GM18870 (cell line): ENCODE data around the gene DKK3.
"Not testable (repeated sequence)": the region's sequence is repeated elsewhere in the genome, so short reads cannot be mapped to it uniquely, and the experiment has no call there.

Experiments
- ATAC-seq: cut with Tn5 transposase; IDR thresholded peaks from one replicate; pipeline ENCODE4 v1.9.1; 2021; ENCODE audit warnings: moderate library complexity; ENCODE audit not compliant: unreplicated experiment

Gene DKK3

DNA sequence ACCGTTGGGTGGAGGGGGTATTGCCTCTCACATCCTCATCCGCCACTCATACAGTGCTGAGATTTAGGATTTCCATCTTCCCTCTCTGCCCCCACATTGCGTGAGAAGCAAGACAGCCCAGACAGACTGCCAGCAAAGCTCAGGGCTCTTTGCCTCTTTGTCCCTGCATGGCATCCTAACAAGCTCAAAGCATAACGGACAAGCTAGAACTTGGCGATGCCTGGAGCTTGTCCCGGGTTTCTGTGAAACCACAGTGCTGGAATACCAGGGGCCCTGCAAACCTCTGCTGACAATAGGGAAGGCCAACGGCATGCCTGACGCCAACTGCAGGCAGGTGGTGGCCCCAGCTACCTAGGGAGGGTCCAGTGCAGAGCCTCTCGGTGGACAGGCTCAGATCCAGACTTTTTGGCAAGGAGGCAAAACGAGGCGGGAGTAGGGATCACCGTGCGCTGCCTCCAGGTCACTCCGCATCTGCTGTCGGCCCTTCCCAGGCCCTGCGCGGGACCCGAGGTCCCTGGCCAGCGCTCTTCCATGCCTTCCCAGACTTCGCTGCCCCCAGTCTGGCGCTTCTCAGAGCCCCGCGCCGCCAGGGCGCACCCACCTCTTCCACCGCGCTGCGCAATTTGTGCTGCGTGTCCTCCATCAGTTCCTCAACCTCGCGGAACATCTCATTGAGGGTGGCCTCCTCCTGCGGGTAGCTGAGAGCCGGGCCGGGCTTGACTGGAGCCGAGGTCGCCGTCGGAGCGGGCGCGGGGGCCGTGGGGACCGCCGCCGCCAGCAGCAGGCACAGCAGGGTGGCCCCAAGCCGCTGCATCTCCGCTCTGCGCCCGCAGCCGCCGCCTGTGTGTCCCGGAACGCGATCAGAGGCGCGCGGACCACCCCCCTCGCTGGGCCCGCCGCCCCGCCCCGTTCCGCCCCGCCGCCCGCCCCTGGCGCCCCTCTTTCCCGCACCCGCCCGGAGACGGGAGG is at the start of gene DKK3:
Gene DKK3, minus strand, starts transcription at position 858 of the 969 bp plus-strand sequence. Its CDS starts 44 bp downstream, at position 814.
- no peak for ATAC-seq

DNA sequence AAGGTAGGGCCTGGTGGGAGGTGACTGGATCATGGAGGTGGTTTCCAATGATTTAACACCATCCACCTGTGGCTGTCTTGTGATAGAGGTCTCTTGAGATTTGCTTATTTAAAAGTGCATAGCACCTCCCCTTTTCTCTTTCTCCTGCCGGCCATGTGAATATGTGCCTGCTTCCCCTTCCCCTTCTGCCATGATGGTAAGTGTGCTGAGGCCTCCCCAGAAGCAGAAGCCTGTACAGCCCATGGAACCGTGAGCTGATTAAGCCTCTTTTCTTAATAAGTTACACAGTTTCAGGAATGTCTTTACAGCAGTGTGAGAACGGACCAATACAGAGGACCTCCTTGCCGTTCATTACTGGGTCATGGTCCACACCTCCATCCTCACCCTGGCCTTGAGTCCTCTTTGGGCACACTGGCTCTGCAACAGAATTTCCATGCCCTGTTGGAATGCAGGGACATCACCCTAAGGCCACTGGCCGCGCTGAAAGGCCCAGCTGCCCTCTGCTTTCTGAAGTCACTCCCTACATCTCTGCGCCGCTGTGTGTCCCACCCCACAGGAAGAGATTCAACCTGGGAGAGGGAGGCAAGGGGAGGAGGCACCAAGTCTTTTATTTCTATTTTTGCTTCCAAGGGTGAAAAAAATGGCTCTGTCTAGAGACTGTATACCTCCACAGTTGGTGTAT is 49.0 kb upstream of the DKK3 start:
- ATAC-seq: no peak

DNA sequence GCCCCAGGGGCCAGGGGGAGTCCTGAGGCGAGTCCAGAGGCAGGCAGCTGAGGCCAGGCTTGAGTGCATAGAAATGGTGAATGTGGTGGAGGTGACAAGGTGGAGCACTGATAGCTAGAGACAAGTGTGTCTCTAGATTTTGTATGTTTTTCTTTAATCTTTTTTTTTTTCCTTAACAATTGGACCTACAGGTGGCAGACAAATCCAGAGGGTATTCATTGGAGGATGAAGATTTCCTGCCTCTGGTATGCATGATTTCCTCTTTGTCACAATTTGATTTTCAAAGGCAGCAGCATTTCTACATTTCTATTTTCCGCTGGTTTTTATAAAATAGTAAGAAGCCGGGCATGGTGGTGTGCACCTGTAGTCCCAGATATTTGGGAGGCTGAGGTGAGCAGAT is 47.7 kb upstream of the DKK3 start:
- no peak for ATAC-seq

DNA sequence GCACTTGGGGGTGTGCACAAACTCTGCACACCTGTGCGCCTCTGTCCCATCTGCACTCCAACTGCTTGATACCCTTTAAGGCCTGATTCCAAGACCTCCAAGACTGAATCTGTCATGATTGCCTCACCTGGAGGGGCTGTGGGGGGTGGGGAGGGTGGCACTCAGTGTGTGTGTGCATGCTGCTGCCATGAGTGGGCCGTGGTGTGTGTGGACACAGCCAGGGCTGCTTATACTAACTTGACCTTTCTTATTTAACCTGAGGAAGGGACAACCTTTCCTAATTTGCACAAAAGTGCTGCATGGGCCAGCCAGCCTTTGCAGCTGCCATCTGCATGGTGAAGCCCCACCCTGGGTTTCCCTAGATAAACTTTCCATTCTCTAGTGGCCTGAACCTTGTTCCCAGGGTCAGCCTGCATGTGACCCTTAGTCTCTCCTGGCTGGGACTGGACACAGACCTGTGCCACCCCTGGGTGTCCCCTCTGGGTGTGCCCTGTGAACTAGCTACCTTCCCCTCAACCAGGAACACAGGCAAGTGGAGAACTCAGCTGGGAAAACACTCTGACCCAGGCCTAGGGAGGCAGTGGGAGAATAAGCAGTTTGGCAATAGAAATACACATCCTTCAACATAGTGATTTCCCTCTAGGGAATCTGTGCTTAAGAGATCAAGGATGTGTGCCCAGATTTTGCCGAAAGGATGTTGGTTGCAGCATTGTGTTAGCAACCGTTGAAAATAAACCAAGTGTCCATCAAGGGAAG is 45.4 kb upstream of the DKK3 start:
- ATAC-seq: no peak

DNA sequence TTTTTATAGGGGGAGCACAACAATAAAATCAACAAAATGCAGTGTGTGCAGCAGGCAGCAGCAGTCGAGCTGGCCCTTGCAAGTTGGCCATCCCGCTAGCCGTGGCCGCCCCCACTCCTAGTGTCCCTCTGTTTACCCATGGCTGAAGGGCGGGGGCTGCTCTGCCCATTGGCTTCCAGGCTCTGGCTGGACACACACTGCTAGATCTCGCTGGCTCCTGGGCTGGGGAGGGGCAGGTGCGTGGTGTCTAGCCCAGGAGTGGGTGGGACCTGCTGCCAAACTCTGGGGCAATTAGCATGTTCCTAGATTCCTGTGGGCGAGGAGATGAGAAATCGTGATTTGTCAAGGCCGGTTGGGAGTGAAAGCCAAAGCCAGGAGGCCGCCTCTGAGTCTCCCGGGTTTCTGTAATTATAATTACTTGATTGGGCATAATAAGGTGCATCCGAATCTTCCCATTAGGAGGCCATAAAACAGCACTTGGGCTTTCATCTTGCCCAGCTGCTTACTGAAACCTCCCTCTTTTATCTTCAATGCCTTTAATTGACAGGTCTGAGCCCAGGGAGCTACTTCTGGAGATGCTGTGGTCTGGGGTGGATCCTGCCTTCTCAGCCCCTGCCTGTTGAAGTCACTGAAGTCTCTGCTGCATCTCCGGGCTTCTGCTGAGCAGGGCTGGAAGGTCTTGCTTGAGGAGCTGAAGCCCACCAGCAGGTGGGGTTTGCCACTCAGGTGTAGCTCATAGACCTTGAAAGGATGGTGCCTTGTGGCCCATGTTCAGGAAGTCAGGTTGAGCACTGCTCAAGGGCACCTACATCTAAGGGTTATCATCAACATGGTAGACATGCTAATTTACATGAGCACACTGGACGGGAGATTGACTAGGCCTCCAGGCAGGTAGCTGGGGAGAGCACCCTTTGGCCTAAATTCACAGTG is 44.5 kb upstream of the DKK3 start:
- no peak for ATAC-seq

DNA sequence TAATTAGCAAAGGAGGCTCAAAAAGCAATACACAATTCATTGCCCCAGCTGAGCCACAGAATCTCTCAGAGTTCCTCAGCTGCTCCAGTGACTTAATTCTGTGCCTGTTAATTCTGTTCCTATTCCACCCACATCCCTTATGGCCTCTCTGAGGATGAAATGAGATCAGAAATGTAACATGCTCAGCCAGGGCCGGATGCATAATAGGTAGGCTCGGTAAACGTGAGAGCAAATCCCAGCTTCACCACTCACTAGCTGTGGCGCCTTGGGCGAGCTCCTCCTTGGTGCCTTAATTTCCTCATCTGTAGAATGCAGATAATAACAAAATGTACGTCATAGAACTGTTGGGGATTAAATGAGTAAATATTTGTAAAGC is 42.8 kb upstream of the DKK3 start:
- no peak for ATAC-seq

DNA sequence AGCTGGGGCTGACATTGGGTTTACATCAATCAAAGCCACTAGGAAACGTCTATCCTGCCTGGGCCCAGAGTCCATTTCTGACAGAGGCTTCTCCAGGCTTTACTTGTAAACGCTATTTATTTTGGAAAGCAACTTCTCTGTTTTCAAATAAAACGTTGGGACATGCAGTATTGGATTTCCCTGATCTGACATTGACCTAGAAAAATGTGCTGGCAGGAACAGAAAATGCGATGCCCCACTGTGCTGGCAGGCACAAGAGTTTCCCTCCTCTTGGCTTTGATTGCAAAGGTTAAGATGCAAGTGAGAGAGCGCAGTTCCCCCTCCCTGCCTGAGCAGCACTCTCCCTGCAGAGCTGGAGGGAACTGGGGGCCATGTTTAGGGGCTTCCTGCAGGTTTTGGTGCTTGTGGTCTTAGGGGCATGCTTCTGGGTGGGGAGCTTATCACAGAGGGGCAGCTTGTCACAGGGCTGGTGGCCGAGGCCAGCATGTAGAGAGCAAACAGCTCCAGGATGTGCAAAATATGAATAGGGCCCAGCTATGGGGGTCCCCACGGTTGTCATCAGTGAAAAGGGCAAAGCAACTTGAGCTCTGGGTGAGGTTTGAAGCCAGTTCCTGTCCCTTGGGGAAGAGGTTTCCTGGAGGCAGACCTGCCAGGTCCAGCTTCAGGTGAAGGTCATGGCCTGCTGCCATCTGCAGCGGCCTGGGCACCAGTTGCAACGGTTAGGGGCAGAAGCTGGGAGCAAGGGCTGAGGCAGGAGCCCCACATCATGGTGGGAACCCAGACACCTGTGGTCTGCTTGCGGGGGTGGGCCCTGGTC is 42.3 kb upstream of the DKK3 start:
- ATAC-seq: no peak

DNA sequence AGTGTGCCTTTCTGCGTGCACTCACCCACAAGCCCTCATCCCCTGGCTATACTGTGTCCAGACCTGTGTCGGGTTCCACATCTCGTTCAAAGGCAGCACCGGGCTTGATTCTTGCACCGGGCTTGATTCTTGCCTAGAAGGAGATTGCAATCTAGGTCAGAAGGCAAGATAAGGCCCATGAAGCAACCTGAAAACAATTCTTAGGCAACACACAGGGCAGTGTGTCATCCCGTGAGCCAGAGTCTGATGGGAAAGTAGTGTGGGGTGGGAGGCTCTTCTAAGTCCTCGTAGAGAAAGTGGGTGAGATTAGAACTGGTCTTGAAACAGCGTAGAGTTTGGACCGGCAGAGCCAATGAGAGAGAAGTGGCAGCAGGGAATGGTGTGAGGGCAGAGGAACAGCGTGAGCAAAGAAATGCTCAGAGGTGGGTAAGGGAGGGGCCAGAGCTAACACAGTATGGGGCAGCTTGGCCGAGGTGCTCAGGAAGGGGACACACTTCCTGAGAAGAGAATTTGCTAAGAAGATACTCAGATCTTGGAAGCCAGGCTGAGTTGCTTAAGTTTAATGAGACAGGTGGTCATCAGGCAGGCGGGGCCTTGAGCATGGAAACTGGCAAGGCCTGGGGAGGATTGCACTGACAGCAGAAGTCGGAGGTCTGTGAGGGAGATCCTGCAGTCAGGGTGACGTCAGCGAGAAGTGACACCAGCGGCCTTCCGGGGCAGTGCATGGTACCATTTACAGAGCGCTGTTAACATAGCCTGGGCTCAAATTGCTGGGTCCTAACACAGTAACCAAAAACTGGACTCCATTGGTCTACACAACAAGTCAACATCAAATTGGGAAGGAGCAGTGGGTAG is 40.7 kb upstream of the DKK3 start:
- ATAC-seq: no peak

DNA sequence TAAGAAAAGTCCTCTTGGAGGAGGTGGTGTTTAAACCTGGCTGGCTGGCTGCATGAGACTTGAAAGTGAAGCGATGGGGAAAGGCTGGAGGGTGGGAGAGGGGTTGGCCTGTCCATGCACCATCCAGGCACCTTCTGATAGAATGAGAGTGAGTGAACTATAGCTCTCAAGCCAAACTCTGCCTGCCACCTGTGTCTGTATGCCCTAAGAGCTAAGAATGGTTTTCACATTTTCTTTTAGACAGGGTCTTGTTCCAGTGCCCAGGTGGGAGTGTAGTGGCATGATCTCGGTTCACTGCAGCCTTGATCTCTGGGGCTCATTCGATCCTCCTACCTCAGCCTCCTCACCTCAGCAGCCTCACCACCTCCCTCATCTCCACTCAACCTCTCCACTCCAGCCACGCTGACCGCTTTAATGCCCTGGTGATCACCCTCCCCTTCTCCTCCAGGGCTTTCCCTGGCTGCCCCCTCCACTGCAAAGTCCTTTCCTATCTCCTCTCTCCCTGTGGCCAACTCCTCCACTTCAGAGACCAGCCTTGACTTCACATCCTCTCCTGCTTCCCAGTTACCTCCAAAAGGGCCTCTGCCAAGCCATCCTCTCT is 38.3 kb upstream of the DKK3 start:
- ATAC-seq: no peak

DNA sequence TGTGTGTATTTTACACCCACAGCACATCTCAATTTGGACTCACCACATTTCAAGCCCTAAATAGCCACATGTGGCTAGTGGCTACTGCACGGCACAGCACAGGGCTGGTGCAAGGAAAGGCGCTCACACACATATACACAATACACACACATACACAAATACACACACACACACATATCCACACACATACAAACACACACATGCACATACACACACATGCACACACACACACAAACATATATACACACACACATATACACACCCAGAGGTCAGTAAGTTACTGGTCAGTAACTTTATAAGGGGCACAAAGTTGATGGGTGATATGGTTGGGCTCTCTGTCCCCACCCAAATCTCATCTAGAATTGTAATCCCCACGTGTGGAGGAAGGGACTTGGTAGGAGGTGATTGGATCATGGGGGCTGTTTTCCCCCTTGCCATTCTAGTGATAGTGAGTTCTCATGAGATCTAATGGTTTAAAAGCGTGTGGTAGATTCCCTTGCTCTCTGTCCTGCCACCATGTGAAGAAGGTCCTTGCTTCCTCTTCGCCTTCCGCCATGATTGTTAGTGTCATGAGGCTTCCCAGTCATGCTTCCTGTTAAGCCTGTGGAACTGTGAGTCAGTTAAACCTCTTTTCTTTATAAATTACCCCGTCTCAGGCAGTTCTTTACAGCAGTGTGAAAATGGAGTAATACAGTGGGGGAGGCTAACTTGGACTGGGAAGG is 37.6 kb upstream of the DKK3 start:
- ATAC-seq: no peak

DNA sequence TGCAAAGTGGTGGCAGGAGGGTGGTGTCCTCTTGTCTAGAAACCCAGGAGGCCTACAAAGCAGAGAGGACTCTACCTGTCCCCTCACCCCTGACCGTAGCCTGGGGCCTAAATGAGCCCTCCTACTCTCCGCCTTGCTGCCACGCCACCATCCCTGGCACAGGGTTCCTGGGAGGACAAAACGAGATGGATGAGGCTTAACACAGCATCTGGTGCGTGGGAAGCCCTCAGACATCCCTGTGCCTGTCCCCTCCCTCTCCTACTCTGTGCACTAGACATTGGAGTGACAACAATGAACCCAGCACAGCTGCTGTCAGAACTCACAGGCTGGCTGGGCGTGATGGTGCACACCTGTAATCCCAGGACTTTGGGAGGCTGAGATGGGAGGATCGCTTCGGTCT is 36.4 kb upstream of the DKK3 start:
- ATAC-seq: no peak

DNA sequence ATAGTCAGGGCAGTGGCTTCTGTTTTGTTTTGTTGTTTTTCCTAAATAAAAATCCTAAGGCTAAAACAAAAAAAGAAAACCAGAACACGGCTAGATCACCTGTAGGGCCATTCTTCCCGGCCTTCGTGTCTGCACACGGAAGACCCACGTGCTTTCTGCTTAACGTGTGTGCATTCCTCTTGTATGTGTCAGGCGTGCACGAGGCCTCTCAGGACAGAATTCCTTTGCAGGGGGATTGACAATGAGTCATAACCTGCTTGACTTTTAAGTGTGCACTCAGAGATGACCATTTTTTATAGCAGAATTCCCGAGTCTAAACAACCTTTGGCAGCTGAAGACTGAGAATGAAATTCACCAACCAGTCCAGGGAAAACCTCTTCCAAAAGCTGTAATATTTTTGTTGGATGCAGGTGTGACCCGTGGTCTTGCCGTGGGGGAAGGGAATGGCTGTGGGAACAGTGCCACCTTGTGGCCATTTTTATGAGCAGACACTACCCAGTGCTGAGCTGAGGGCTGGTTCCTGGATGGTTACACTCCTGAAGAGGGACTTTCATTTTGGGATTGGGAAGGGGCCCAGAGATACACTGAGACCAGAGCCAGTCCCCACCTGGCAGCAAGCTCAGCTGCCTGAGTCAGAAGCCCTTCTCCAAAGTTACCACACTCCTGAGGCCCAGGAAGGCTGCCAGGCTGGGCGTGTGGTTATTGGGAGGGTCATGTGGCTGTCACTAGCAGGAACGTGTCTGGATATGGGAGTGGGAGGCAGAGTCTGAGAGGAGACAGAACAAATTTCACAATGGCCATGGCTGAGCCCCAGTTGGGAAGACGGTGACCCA is 35.7 kb upstream of the DKK3 start:
- ATAC-seq: no peak

DNA sequence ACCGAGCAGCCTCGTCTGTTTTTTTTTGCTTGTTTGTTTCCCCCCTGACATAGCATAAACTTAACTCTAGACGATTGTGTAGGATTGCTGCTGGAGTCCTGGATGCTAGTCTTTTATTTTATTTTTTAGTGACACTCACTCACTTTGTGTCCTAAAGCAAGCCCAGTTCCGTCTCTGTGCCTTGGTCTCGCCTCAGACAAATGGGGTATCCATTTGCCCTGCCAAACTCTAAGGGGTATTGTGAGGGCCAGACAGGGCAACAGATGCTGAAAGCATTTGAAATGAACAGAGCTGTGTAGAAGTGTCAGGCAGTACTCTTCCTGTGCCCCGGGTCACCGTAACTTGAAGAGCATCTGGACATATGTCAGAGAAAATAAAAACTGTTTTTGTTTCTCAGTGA is 34.8 kb upstream of the DKK3 start:
- ATAC-seq: no peak

DNA sequence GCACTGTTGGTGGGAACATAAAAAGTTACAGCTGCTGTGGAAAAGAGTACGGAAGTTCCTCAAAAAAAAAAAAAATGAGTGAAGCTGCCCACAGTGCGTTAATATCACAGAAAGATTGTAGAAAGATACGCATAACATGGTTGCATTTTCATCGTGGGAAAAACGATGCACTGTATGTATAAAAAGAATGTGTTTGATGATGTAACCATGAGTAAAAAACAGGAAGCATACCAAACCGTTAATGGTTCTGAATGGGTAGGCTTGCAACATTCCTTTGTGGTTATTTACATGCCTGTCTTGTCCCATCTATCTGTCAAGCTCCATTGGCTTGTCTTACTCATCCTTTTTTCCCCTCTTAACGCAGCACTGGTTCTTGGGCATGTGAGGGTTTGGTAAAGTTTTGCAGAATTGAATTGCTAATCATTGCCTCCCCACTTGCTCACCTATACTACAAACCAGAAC is 33.8 kb upstream of the DKK3 start:
- no peak for ATAC-seq

DNA sequence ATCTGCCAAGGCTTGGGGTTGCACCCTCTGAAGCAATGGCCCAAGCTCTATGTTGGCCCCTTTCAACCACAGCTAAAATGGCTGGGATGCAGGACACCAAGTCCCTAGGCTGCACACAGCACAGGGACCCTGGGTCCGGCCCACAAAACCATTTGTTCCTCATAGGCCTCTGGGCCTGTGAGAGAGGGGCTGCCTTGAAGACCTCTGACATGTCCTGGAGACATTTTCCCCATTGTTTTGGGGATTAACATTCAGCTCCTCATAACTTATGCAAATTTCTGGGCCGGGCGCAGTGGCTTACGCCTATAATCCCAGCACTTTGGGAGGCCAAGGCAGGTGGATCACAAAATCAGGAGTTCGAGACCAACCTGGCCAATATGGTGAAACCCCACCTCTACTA is 32.3 kb upstream of the DKK3 start:
- ATAC-seq: not testable (repeated sequence)

DNA sequence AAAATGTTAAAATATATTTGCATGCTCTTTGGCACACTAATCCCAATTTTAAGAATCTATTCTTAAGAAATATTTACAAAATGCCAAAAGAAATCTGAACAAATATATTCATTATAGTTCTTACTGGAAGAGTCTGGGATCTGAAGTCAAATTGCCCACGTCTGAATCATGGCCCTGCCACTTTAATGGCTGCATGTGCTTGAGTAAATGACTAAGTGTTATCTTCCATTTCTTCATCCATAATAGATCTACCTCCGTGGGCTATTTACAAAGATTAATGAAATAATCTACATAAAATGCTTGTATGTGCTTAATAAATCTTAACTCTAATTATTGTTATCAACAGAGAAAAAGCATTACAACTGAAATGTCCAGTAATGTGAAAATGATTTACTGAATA is 24.5 kb upstream of the DKK3 start:
- no peak for ATAC-seq
